HCT116 (cell line): ENCODE data around the gene MARVELD1. TPM values are rescaled to one million over a fixed set of nuclear protein-coding genes. Genes with fewer than 3 reads are reported as not detected.

Source experiments
- ATAC-seq: fragments of 200-7000 bp; cut with Tn5 transposase; 2 replicates; pipeline ENCODE4 v1.9.1; 2020; ENCODE audit warnings: mild to moderate bottlenecking, moderate library complexity
- BruUV-seq: library from RNA; stranded (reverse); fragments of 400-500 nt; replicated peaks from 2 replicates; lab custom pipeline; 2021; lab: Mats Ljungman, UMichigan
- CTCF ChIA-PET: fragments of 300-600 bp; sonication (Branson Sonifier 250); formaldehyde crosslinking; loops from one replicate; lab custom pipeline; 2021; ENCODE audit warnings: antibody characterized with exemption; lab: Charles Lee
- POLR2A ChIA-PET: fragments of 300-600, 350-600 bp; sonication (Branson Sonifier 250); formaldehyde crosslinking; loops from one replicate; lab custom pipeline; 2021; ENCODE audit warnings: antibody characterized with exemption; lab: Charles Lee
- RAD21 ChIA-PET, 2 experiments: fragments of 300-600 bp; sonication (Branson Sonifier 250); formaldehyde crosslinking; loops; one replicate each; lab custom pipeline; 2023; ENCODE audit warnings: low total read pairs in 2 of 2; ENCODE audit not compliant: uncharacterized antibody in 2 of 2, unreplicated experiment in 2 of 2, low non-redundant PET in 1 of 2; lab: Charles Lee
- DNase-seq: peaks from one replicate; pipeline ENCODE4 v3.0.0-alpha.2; 2010; ENCODE audit warnings: low read depth, low spot score
- H2AFZ ChIP-seq: fragments of 200-600 bp; shearing (Covaris generic), sonication (generic); 2 replicates; pipeline ENCODE4 v1.6.1; 2017; ENCODE audit warnings: low read depth, mixed run types, mixed read lengths, antibody characterized with exemption, low read length; ENCODE audit not compliant: poor library complexity, severe bottlenecking
- H3K27ac ChIP-seq: 2 replicates; pipeline ENCODE4 v1.5.1; 2012; ENCODE audit warnings: low read depth, low read length
- H3K27me3 ChIP-seq: fragments of 200-600 bp; sonication (generic); 2 replicates; pipeline ENCODE4 v1.6.1; 2016; ENCODE audit warnings: mixed run types, low read length, mixed read lengths; ENCODE audit not compliant: insufficient read depth
- H3K36me3 ChIP-seq, 2 experiments: fragments of 200-500 bp in 1 of 2; fragments of 200-600 bp in 1 of 2; sonication (Bioruptor generic) in 1 of 2; sonication (generic) in 1 of 2; 2 replicates each; pipeline versions ENCODE4 v1.5.1 to v1.6.1; 2014 to 2016; ENCODE audit warnings: low read length in 2 of 2, inconsistent platforms in 1 of 2, mixed read lengths in 1 of 2, mixed run types in 1 of 2; ENCODE audit not compliant: insufficient read depth in 2 of 2, control insufficient read depth in 1 of 2
- H3K4me1 ChIP-seq, 2 experiments: fragments of 200-600 bp in 1 of 2; sonication (generic) in 1 of 2; 2 replicates each; pipeline versions ENCODE4 v1.5.1 to v1.6.1; 2012 to 2017; ENCODE audit warnings: low read length in 2 of 2, inconsistent platforms in 1 of 2, mild to moderate bottlenecking in 1 of 2, mixed read lengths in 1 of 2, mixed run types in 1 of 2, moderate library complexity in 1 of 2; ENCODE audit not compliant: insufficient read depth in 2 of 2, control insufficient read depth in 1 of 2
- H3K4me2 ChIP-seq: fragments of 200-600 bp; sonication (generic); 2 replicates; pipeline ENCODE4 v1.6.1; 2017; ENCODE audit warnings: mixed run types, low read length, mixed read lengths
- H3K4me3 ChIP-seq, 2 experiments: fragments of 200-600 bp in 1 of 2; sonication (generic) in 1 of 2; replicated peaks in 1 of 2; 2 replicates each; pipeline ENCODE4 v1.5.1; 2011 to 2016; ENCODE audit warnings: low read length in 2 of 2, control low read depth in 1 of 2, low read depth in 1 of 2, mild to moderate bottlenecking in 1 of 2, mixed read lengths in 1 of 2, mixed run types in 1 of 2
- H3K79me2 ChIP-seq: fragments of 200-600 bp; sonication (generic); 2 replicates; pipeline ENCODE4 v1.6.1; 2017; ENCODE audit warnings: mild to moderate bottlenecking, mixed run types, low read length, moderate library complexity, mixed read lengths; ENCODE audit not compliant: insufficient read depth
- H3K9ac ChIP-seq: fragments of 200-600 bp; sonication (generic); 2 replicates; pipeline ENCODE4 v1.6.1; 2016; ENCODE audit warnings: low read length, mixed read lengths
- H3K9me2 ChIP-seq: fragments of 200-600 bp; sonication (generic), shearing (Covaris generic); 2 replicates; pipeline ENCODE4 v1.6.1; 2017; ENCODE audit warnings: mixed run types, mild to moderate bottlenecking, moderate library complexity; ENCODE audit not compliant: insufficient read depth
- H3K9me3 ChIP-seq, 2 experiments: fragments of 200-500 bp in 1 of 2; fragments of 200-600 bp in 1 of 2; sonication (Bioruptor generic) in 1 of 2; sonication (generic) in 1 of 2; 2 replicates each; pipeline ENCODE4 v1.6.1; 2014 to 2017; ENCODE audit warnings: low read length in 2 of 2, mixed read lengths in 2 of 2, inconsistent platforms in 1 of 2, low read depth in 1 of 2, mild to moderate bottlenecking in 1 of 2, mixed run types in 1 of 2, moderate library complexity in 1 of 2; ENCODE audit not compliant: control insufficient read depth in 1 of 2, insufficient read depth in 1 of 2
- H4K20me1 ChIP-seq: fragments of 200-600 bp; sonication (generic), shearing (Covaris generic); 2 replicates; pipeline ENCODE4 v1.6.1; 2017; ENCODE audit warnings: mixed run types, mild to moderate bottlenecking, moderate library complexity; ENCODE audit not compliant: insufficient read depth
- CEBPB ChIP-seq: IDR thresholded peaks from 2 replicates; pipeline ENCODE4 v1.6.1; 2012; ENCODE audit warnings: low read depth
- EZH2 ChIP-seq: fragments of 200-600 bp; sonication (generic); IDR thresholded peaks from 2 replicates; pipeline ENCODE4 v1.6.1; 2017; ENCODE audit warnings: antibody characterized with exemption, mixed run types
- FOSL1 ChIP-seq: IDR thresholded peaks from 2 replicates; pipeline ENCODE4 v1.6.1; 2012; ENCODE audit warnings: low read depth
- MAX ChIP-seq: IDR thresholded peaks from 2 replicates; pipeline ENCODE4 v1.6.1; 2012
- SIN3A ChIP-seq: IDR thresholded peaks from 2 replicates; pipeline ENCODE4 v1.6.1; 2012; ENCODE audit warnings: low read depth
- SP1 ChIP-seq: IDR thresholded peaks from 2 replicates; pipeline ENCODE4 v1.6.1; 2012; ENCODE audit warnings: low read depth
- YY1 ChIP-seq: IDR thresholded peaks from 2 replicates; pipeline ENCODE4 v1.6.1; 2011; ENCODE audit warnings: low read length, low read depth, moderate library complexity, mild to moderate bottlenecking; ENCODE audit not compliant: insufficient replicate concordance; ENCODE audit errors: extremely low read depth
- ZNF274 ChIP-seq: fragments of 200-500 bp; sonication (Bioruptor generic); IDR thresholded peaks from 2 replicates; pipeline ENCODE4 v1.6.1; 2014; ENCODE audit warnings: mild to moderate bottlenecking, low read depth, low read length, inconsistent platforms
- intact Hi-C: fragments of 100-400 bp; cut with micrococcal nuclease; formaldehyde crosslinking; loops from 2 replicates; pipeline ENCODE4 v1.10.0; 2022
- total RNA-seq: library from RNA; stranded (reverse); gene quantifications from one replicate; pipeline ENCODE4 v1.2.1, GENCODE V29; 2021; ENCODE audit not compliant: unreplicated experiment
- TF ChIP-seq, protein P1 (sequence below): IDR thresholded peaks from 2 replicates; pipeline ENCODE4 v1.6.1; 2012; ENCODE audit warnings: low read depth
- TF ChIP-seq, protein P2 (sequence below): IDR thresholded peaks from 2 replicates; pipeline ENCODE4 v1.6.1; 2011; ENCODE audit warnings: mild to moderate bottlenecking, low read length, moderate library complexity; ENCODE audit not compliant: insufficient replicate concordance; ENCODE audit errors: extremely low read depth

MARVELD1 gene
- total RNA-seq, 1 experiment from 2014 or later, result 36.1 TPM

DNA sequence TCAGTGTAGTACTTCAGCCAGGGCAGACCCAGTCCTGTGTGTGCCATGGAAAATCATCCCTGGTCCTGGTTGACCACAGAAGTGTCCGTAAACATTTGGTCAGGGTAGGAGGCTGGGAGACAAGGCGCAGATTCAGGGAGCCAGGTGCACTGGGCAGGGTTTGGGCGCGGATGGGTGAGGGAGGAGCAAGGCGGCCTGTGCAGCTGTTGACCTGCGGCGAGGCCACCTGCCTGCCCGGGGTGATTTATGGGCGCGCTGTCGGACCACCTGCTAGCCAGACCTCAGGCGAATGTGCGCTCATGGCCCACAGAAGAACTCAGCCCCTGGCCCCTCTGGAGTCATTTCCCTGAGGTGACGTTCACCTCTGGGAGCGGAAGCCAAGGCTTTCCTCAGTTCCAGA is 51.7 kb downstream of the MARVELD1 start:
- no TSS peak for BruUV-seq
- CTCF ChIA-PET, result interaction anchor here (1.8 kb wide), 1 partner anchor 281 kb away, joined by 4 read pairs; no protein-coding TSS in a partner anchor
- no peak overlapping the region for H3K9ac ChIP-seq
- RAD21 ChIA-PET, result no interaction called here
- no peaks in the 10 kb centered on the region for H3K79me2 ChIP-seq
- intact Hi-C loops, result no loop called here
- no peak overlapping the region for H3K4me3 ChIP-seq
- H3K27me3 ChIP-seq, result no peaks in the 10 kb centered on the region
- DNase-seq (no peak), ATAC-seq (no peak)
- no peak overlapping the region for H2AFZ ChIP-seq
- no peak overlapping the region for H3K4me2 ChIP-seq
- H3K9me3 ChIP-seq, result no peaks in the 10 kb centered on the region
- POLR2A ChIA-PET, result no interaction called here
- no peak overlapping the region for H3K27ac ChIP-seq
- peaks cover 2 to 4% of the 10 kb centered on the region in 2 experiments; a peak in 3 of 4 replicates for H3K4me1 ChIP-seq
- no peak for TF ChIP-seq ZNF274
- TF ChIP-seq, protein P1, sequence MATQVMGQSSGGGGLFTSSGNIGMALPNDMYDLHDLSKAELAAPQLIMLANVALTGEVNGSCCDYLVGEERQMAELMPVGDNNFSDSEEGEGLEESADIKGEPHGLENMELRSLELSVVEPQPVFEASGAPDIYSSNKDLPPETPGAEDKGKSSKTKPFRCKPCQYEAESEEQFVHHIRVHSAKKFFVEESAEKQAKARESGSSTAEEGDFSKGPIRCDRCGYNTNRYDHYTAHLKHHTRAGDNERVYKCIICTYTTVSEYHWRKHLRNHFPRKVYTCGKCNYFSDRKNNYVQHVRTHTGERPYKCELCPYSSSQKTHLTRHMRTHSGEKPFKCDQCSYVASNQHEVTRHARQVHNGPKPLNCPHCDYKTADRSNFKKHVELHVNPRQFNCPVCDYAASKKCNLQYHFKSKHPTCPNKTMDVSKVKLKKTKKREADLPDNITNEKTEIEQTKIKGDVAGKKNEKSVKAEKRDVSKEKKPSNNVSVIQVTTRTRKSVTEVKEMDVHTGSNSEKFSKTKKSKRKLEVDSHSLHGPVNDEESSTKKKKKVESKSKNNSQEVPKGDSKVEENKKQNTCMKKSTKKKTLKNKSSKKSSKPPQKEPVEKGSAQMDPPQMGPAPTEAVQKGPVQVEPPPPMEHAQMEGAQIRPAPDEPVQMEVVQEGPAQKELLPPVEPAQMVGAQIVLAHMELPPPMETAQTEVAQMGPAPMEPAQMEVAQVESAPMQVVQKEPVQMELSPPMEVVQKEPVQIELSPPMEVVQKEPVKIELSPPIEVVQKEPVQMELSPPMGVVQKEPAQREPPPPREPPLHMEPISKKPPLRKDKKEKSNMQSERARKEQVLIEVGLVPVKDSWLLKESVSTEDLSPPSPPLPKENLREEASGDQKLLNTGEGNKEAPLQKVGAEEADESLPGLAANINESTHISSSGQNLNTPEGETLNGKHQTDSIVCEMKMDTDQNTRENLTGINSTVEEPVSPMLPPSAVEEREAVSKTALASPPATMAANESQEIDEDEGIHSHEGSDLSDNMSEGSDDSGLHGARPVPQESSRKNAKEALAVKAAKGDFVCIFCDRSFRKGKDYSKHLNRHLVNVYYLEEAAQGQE, result no peak
- no peaks in the 10 kb centered on the region for H3K9me2 ChIP-seq
- peaks cover 2 to 8% of the 10 kb centered on the region in 2 experiments; a peak in 3 of 4 replicates for H3K36me3 ChIP-seq
- H4K20me1 ChIP-seq, result no peaks in the 10 kb centered on the region

DNA sequence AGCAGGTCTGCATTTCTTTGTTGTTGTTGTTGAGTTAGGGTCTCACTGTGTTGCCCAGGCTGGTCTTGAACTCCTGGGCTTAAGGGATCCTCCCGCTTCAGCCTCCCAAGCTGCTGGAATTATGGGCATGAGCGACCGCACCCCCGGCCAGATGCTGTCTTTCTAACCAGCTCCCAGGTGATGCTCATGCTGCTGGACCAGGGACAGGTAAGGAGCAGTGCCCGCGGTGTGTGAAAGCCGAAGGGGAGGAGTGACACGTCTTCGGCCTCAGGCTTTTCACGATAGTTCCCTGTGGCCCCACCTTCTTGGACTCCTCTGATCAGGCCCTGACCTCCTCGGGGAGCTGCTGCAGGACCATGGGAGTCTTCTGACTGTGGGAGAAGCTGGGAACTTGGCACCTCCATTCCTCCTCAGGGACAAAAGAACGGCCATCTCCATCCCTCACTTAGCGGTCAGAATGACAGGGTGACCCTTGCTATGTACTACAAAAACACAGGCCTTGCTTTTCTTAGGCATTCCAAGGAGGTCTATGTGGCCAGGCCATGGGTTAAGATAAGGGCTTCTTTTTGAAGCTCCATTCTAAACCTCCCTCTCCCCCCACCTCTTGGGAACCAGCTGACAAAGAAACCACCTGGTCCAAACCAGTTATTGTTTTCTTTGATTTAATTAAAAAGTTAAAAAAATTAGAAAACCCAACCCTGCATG is 52.7 kb downstream of the MARVELD1 start:
- no peak overlapping the region for H3K4me2 ChIP-seq
- no peak overlapping the region for H2AFZ ChIP-seq
- H3K9me3 ChIP-seq, result no peaks in the 10 kb centered on the region
- ChIA-PET RAD21 (no interaction called here), CTCF (interaction anchor here (1.1 kb wide), 1 partner anchor 261 kb away, joined by 3 read pairs; no protein-coding TSS in a partner anchor), POLR2A (no interaction called here)
- no peak overlapping the region for H3K4me3 ChIP-seq
- H3K27ac ChIP-seq, result no peak overlapping the region
- no peaks in the 10 kb centered on the region for H3K79me2 ChIP-seq
- DNase-seq, result no peak
- H3K9me2 ChIP-seq, result no peaks in the 10 kb centered on the region
- peaks cover 2 to 4% of the 10 kb centered on the region in 2 experiments; a peak in 3 of 4 replicates for H3K4me1 ChIP-seq
- intact Hi-C loops, result no loop called here
- ATAC-seq, result no peak
- no peak overlapping the region for H3K9ac ChIP-seq
- peaks cover 0 to 3% of the 10 kb centered on the region in 2 experiments; a peak in 1 of 4 replicates for H3K36me3 ChIP-seq
- no peaks in the 10 kb centered on the region for H3K27me3 ChIP-seq
- no peaks in the 10 kb centered on the region for H4K20me1 ChIP-seq
- BruUV-seq, result no TSS peak
- TF ChIP-seq YY1, result no peak
- TF ChIP-seq SIN3A, result no peak
- TF ChIP-seq, protein P2, sequence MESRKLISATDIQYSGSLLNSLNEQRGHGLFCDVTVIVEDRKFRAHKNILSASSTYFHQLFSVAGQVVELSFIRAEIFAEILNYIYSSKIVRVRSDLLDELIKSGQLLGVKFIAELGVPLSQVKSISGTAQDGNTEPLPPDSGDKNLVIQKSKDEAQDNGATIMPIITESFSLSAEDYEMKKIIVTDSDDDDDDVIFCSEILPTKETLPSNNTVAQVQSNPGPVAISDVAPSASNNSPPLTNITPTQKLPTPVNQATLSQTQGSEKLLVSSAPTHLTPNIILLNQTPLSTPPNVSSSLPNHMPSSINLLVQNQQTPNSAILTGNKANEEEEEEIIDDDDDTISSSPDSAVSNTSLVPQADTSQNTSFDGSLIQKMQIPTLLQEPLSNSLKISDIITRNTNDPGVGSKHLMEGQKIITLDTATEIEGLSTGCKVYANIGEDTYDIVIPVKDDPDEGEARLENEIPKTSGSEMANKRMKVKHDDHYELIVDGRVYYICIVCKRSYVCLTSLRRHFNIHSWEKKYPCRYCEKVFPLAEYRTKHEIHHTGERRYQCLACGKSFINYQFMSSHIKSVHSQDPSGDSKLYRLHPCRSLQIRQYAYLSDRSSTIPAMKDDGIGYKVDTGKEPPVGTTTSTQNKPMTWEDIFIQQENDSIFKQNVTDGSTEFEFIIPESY, result no peak
- TF ChIP-seq SP1, result no peak
- no peak for TF ChIP-seq CEBPB
- TF ChIP-seq EZH2, result no peak
- TF ChIP-seq FOSL1, result no peak
- no peak for TF ChIP-seq MAX
